Esophagus squamous epithelium (tissue), 4 donors: ENCODE measurements around the gene SLC25A48.

Source experiments
- CTCF ChIP-seq, 6 experiments: fragments of 450-650 bp in 4 of 6; fragments of 200-600 bp in 2 of 6; sonication (generic) in 2 of 6; IDR thresholded peaks; one replicate each; pipeline ENCODE4 v1.5.1; 2016 to 2019; ENCODE audit warnings: antibody characterized with exemption in 6 of 6, mild to moderate bottlenecking in 4 of 6, moderate library complexity in 4 of 6
- POLR2A ChIP-seq, 4 donors: fragments of 450-650 bp; IDR thresholded peaks; one replicate each; pipeline ENCODE4 v1.6.1; 2017; ENCODE audit warnings: antibody characterized with exemption in 4 of 4, mild to moderate bottlenecking in 4 of 4, moderate library complexity in 3 of 4

- TF ChIP-seq CTCF (IDR thresholded peaks at IDR 0.05) (no peak), POLR2A (IDR thresholded peaks at IDR 0.05) (no peak)
Measured at GRCh38 chr5:135868681-135869080, 34.2 kb downstream of the SLC25A48 start.
